Measurements from ENCODE around the gene UBTD1.
"Not testable (repeated sequence)": the region's sequence is repeated elsewhere in the genome, so short reads cannot be mapped to it uniquely, and the experiment has no call there.

UBTD1 gene

DNA sequence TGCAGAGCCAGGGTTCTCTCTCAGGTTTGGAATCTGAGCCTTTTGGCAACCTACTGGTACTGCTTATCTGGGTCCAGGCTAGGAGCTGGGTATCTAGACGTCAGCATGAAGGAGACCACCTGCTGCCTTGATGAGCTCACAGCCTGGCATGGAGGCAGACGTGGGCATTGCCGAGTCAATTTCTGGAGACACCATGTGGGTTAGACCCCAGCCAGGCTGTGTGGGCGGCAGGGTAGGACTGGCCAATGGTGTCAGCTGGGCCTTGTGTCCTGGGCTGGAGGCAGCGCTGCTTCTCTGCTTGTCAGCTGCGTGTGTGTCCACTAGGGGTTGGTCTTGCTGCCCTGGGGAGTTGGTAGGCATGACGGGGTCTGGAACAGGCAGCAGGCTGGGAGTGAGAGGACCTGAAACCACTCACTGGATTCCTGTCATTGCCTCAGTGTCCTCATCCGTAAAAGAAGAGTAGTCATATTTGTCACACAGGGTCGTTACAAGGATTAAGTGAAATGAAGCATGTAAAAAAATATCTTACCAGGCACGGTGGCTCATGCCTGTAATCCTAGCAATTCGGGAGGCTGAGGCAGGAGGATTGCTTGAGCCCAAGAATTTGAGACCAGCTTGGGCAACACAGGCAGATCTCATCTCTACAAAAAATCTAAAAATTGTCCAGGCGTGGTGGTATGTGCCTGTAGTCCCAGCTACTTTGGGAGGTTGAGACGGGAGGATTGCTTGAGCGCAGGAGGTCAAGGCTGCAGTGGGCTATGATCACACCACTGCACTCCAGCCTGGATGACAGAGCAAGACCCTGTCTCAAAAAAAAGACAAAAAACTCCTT is 42.2 kb downstream of the UBTD1 start:
- DNase-seq = no peak

DNA sequence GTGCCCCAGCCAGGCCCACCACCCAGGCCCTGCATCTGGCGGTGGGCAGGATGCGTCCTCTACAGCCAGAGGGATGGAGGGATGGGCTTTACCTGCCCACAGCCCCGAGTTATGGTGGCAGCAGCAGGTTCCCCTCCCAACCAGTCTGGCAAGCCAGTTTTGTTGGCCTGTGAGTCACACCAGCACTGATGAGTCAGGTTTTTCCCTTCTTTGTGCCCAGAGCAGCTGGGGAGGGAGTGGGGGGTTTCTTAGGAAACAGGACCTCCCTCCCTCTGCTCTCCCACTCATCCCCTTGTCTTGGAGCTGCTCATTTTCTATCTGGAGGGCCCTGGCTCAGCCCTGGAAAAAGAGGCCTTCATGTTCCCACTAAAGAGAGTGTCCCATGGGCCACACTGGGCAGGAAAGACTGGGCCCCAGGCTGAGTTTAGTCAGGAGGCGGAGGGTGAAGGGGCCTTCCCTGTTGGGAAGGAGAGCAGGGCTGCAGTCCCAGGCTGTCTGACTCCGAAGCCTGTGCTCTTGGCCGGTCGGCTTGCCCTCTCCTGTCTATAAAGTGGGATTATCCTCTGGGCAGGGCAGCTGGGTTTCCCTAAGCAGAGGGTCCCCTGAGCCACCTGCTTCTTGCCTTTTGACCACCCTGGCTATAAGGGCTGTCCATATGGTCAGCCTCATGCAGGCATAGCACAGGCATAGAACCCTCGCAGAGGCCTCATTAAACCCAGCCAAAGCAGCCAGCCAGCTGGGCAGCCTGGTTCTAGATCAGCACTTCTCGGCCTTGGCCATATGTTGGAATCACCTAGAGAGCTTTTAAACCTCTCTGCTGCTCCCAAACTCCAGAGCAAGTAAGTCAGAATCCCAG is 43.7 kb downstream of the UBTD1 start:
- no peak for DNase-seq

DNA sequence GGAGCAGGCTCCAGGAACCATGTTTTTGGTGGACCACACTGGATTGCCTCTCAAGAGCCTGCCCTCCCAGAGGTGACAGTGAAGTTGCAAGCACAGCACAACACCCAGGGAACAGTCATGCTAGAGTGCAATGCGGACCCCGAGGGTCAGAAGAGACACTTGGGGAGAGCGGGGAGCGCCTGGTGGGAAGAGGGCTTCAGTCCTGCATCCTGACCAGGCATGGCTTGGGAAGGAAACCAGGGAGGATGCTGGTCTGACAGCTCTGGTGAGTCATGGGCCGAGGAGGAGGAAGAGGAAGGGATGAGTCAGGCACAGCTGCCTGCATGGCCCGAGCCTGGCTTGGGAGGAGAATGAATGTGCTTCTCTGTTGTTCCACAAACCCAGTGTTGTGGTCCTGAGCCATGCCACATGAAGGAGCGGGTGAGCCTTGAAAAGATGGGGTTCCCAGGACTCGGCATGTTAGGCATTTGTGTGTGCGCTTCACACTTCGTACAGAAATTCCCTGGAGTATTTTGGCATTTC is 44.4 kb downstream of the UBTD1 start:
- no peak for DNase-seq

DNA sequence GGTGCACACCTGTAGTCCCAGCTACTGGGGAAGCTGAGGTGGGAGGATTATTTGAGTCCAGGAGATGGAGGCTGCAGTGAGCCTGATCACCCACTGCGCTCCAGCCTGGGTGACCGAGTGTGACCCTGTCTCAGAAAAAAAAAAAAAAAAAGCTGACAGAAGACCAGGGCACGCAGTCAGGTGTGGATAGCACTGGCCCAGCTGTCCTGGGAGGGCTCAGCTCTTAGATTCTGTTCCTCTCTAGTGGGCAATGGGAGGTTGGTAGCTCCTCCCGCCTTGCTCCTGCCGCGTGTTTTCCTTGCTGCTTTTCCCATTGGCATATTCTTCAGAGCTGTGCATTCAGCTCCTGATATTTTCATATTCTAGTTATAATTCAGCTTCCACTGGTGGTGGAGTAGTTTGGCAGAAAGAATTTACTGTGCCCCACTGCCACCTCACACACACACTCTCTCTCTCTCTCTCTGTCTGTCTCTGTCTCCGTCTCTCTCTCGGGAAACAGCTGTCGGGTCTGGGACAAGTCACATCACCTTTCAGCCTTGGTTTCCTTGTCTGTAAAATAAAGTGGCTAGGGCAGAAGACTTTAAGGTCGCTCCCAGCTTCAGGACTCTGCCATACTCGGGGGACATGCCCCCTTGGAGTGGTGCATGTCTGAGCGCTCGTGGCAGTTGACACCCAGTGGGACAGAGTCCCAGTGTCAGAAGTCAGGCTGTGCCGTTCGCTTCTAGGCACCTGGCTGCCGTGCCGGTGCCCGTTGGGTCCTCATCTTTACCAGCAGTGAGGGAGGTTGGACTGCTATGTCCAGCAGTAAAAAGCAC is 47.9 kb downstream of the UBTD1 start:
- DNase-seq = no peak

DNA sequence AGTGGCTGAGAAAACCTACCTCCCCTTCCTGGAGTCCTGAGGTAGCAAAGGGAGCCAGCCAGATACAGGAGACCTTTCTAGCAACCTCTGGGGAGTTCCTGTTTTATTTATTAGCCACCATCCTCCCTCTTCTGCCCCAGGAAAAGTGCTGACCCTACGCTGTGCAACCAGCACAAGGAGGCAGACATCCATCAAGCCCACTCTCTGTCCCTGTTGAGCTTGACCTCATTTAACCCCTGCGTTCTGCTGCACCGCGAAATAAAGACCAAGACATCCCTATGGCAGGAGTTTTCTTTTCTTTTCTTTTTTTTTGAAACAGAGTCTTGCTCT is 48.5 kb downstream of the UBTD1 start:
- no peak for DNase-seq

DNA sequence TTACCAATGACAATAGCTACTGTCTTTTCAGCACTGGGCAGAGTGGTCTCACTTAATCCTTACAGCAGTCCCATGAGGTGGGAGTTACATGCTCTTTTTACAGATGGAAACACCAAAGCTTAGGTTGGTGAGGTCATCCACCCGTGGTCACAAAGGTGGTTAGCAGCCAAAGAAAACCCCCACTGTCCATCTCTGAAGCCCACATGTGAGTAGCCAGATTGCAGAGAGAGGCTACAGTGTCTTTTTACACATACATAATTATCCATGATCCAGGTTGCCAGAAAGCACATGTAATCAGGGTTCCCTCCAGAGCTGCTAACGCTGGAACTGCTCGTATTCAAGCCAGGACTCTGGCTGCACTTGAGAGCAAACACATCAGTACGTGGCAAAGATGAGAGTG is 49.2 kb downstream of the UBTD1 start:
- DNase-seq = no peak

DNA sequence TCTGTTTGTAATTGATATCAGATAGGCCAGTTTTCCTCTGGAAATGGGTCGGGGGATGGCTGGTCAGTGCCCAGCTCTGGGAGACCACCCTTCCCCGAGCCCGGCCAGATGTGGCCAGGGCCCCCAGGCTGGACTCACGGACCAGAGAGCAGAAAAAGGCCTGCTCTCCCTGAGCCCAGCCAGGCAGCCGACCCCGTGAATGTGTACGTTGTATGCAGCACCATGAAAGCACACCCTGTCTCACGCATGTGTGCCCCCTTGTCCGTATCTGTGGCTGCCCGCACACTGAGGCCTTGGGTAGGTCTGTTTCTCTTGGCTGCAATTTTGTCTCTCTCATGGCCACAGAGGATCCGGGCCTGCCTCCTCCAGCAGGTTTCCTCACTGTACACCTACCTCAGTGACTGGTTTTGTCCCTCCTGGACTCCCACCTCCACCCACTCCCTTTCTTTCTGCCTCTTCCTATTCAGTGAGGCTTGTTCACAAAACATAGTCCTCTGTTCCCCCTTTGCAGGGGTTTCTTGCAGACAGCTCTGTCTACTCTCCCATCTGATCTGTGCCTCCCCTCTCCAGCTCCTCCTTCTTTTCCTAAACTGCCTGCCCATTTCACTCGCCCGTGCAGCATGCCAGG is 50.2 kb downstream of the UBTD1 start:
- no peak for DNase-seq

DNA sequence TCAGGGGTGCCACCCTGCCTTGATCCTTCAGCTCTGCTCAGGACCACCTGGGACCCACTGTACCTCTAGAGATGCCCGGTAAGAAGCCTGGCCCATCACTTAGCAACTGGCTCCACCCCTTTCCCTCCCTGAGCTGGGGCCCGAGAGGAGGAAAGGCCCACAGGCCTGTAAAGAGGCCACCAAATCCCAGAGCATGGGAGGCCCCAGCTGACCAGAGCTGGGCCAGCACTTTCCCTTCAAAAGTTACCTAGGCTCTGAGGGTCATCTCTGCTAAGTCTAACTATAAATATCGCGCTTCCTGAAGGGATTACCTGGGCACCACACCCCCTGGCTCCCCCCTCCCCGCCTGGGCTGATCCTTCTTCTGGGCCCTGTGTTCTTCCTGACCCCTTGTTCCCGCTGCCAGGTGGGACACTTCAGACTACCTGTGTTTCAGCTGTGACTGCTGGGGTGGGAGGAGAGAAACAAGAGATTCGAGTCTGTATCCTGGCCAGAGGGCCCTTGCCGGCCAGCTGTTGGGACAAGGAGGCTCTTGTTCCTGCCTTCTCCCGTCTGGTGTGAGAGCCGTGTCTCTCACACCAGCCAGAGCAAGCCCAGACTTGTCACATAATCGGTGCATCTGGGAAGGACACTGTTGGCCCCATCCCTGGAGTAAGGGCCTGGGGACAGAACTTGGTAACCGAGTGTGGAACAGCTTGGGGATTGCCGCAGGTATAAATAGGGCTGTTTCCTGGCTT is 51.0 kb downstream of the UBTD1 start:
- DNase-seq = no peak

DNA sequence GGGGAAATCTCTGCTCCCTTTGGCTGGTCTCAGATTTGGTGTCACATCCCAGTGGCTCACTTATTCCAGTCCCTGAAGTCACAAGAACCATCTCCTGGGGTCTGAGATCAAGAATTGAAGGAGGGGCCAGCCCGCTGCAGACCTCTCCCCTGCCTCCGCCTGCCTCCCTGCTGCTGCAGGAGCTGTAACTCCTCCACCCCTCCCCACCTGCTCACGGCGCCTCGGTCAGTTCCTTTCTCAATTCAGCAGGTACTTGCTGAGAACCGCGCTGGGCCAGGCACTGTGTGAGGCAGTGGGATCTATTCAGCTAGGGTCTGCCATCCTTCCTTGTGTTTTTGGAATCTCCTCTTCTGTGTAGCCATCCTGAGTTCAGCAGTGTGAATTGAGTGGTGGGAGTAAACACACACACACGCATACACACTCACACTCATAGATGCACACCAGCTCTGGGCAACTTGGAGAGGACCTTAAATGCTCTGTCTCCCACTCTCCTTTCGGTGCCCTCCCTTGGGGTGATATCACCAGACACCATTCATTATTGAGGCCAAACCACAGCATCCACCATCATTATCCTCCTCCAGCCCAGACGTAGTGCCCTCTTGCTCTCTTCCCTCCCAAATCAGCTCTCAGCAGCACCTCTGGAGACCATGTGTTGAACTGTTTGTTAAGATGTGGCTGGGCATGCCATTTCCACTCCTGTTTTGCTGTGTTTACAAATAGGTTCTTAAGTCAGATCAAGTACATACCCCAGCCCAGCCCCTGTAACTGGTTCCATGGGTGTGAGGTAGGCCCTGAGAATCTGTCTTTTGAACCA is 51.8 kb downstream of the UBTD1 start:
- no peak for DNase-seq

DNA sequence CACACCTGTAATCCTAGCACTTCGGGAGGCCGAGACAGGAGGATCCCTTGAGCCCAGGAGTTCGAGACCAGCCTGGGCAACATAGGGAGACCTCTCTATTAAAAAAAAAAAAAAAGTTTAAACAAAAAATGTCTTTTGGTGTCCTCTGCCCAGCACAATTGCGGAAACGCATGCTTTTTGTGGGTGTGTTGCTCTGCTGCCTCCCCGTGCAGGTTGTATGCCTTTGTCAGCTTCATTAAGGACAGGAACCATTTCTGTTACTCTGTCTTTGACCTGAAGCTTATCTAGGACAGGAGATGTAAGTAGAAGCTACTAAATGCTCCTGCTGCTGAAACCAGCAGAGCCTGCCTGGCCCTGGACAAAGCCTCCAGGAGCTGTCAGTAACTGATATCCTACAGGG is 52.5 kb downstream of the UBTD1 start:
- no peak for DNase-seq

DNA sequence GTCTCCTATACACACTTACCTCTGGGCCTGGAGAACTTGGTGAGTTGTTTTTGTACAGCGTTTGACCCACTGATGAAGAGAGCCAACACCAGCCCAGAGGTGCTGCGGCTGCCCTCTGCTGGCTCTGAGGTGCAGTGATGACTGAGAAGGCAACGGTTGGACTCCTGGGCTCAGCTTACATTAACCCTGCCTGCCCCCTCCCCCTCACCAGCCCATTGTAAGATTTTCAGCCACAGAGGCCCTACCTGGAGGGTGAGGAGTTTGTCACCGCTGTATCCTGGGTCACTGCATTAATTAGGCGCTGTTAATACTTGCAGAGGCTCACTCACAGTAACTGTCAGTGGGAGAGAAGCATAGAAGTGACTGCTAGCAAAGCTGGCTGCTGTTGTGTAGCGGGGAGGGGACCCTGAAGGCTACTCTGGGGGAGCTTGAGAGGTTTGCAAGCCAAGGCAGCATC is 54.9 kb downstream of the UBTD1 start:
- peak; percentile 65 for DNase-seq

DNA sequence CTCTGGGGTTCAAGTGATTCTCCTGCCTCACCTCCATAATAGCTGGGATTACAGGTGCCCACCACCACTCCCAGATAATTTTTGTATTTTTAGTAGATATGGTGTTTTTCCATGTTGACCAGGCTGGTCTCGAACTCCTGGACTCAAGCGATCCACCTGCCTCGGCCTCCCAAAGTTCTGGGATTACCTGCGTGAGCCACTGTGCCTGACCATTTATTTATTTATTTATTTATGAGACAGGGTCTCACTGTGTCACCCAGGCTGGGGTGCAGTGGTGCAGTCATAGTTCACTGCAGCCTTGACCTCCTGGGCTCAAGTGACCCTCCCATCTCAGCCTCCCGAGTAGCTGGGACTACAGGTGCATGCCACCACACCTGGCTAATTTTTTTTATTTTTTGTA is 55.6 kb downstream of the UBTD1 start:
- not testable (repeated sequence) for DNase-seq

DNA sequence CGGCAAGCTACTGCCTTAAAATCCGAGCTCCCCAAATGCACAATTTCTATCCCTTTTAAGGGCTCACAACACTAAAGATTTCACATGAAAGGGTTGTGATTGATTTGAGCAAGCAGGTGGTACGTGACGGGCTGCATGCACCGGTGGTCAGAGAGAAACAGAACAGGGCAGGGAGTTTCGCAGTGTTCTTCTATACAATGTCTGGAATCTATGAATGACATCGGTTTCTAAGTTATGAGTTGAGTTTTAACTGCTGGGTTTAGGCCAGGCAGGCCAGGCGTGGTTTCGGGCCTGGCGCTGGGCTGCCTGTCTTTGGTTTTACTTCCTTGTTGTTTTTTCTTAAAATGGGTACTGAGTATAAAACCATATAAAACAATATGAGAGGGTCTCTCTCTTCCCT is 56.8 kb downstream of the UBTD1 start:
- not testable (repeated sequence) for DNase-seq

DNA sequence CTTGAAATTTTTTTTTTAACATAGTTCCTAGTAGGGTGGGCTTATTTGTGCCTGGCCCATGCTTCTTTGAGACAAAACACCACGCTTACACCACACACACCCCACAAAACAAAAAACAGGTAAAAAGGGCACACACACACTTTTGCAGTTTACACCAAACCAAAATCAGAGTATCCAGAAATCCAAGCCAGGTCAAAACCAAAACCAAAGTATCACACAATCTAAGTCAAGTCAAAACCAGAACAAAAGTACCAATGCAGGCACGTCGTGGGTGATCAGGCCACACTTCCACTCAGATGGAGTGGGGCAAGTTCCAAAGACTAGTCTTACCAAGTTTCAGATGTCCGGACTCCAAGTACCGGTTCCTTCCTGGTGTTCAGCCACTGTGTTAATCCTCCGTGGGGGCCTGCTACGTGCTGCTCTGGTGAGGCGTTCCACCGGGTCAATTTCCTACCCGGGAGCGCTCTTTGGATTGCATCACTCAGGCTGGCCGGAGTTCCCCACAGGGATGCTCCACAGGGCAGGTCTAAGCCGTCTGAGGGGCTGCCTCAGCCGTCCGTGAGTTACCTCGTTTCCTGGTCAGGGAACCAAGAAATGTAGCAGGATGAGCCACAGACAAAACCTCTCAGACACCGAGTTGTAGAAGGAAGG is 62.1 kb downstream of the UBTD1 start:
- not testable (repeated sequence) for DNase-seq

DNA sequence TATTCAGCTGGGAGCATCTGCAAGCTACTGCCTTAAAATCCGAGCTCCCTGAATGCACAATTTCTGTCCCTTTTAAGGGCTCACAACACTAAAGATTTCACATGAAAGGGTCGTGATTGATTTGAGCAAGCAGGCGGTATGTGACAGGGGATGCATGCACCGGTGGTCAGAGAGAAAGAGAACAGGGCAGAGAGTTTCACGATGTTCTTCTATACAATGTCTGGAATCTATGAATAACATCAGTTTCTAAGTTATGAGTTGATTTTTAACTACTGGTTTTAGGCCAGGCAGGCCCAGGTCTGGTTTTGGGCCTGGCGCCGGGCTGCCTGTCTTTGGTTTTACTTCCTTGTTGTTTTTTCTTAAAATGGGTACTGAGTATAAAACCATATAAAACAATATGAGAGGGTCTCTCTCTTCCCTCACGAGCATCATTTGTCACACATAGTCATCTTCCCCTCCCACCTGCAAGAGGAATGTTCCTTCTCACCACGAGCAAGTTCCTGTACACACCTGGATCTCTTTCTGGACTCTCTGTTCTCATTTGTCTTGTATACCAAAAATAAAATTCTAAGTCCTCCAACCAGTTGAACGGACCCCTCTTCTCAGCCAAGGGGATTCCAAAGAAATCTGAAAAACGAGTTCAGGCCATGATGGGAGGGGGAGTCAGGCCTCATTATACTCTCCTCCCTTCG is 62.8 kb downstream of the UBTD1 start:
- not testable (repeated sequence) for DNase-seq

DNA sequence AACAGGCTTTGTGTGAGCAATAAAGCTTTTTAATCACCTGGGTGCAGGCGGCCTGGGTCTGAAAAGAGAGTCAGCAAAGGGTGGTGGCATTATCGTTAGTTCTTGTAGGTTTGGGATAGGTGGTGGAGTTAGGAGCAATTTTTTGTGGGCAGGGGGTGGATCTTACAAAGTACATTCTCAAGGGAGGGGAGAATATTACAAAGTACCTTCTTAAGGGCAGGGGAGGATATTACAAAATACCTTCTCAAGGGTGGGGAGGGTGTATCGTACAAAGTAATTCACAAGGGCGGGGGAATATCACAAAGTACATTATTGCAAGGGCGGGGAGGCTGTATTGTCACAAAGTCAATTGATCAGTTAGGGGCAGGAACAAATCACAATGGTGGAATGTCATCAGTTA is 63.6 kb downstream of the UBTD1 start:
- DNase-seq = not testable (repeated sequence)

DNA sequence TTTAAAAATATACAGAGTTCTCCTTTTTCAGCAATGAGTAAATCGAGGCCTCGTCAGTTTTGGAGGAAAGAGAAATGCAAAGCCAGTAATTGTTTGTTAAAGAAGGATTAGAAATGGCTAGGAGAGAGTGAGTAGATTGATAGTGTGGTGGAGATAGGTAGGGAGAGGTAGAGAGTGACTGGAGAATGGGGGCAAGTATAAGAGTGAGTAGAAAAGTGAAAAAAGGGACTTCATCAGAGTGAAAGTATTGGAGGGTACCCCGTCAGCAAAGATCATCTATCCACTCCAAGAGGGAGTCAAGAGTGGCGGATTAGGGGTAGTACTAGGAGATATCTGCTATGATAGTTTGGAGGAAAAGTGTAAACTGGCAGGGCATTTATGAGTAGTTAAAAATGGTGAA is 64.6 kb downstream of the UBTD1 start:
- DNase-seq = no peak

DNA sequence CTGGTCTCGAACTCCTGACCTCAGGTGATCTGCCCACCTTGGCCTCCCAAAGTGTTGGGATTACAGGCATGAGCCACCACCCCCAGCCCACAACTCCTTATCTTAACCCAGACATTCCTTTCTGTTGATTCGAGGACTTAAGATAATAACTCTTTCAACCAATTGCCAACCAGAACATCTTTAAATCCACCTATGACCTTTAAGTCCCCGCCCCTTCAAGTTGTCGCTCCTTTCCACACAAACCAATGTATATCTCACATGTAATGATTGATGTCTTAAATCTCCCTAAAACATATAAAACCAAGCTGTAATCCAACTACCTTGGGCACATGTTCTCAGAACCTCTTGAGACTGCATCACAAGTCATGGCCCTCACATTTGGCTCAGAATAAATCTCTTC is 66.1 kb downstream of the UBTD1 start:
- DNase-seq = no peak

DNA sequence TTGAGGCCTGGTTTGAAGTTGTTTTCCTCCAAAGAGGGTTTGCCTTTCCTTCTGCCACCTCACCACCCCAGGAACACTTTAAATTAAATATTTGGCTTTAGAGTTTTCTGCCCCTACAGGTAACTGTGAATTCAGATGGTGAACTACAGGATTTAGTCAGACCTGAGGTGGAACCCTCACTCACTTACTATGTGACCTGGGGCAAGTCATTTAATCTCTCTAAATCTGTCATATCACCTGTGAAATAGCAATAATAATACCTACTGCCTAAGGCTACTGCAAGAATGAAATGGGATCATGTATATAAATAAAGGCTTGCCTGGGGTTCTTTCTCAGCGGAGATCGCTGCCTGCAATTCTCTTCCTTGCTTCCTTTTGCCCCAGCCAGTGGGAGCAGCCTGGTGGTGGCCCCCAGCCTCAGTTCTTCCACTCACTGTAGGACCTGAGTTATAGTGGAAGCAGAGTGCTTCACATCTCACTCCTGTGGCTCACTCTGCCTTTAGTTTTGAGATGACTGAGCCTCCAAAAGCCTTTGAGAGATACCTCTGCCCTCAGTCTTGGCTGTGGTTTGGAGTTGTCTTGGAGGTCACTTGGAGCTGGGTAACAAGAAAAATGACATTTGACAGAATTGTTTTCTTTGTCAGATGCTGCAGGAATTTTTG is 67.7 kb downstream of the UBTD1 start:
- no peak for DNase-seq

All from activated T-cell treated with anti-CD3 and anti-CD28 coated beads, Interleukin-2, amount 50 U/mL, for 1 hour (primary cell).